Ishikawa (cell line): ENCODE measurements around the gene DYNC1I1.

Experiments
- CEBPB ChIP-seq: IDR thresholded peaks from 2 replicates; pipeline ENCODE4 v1.6.1; 2012
- CREB1 ChIP-seq: IDR thresholded peaks from 2 replicates; pipeline ENCODE4 v1.6.1; 2012; ENCODE audit warnings: low read depth
- EGR1 ChIP-seq: IDR thresholded peaks from 2 replicates; pipeline ENCODE4 v1.6.1; 2012
- EP300 ChIP-seq: IDR thresholded peaks from 2 replicates; pipeline ENCODE4 v1.6.1; 2012; ENCODE audit warnings: borderline replicate concordance
- FOXM1 ChIP-seq: IDR thresholded peaks from 2 replicates; pipeline ENCODE4 v1.6.1; 2012; ENCODE audit warnings: low read depth, borderline replicate concordance
- NFIC ChIP-seq: IDR thresholded peaks from 2 replicates; pipeline ENCODE4 v1.6.1; 2012
- RAD21 ChIP-seq: IDR thresholded peaks from 2 replicates; pipeline ENCODE4 v1.6.1; 2012; ENCODE audit warnings: low read depth
- TAF1 ChIP-seq: IDR thresholded peaks from 2 replicates; pipeline ENCODE4 v1.6.1; 2012; ENCODE audit warnings: low read depth, mild to moderate bottlenecking
- TCF12 ChIP-seq: IDR thresholded peaks from 2 replicates; pipeline ENCODE4 v1.6.1; 2012; ENCODE audit warnings: low read depth
- TEAD4 ChIP-seq: IDR thresholded peaks from 2 replicates; pipeline ENCODE4 v1.6.1; 2012
- YY1 ChIP-seq: IDR thresholded peaks from 2 replicates; pipeline ENCODE4 v1.6.1; 2012; ENCODE audit warnings: low read depth
- ZBTB7A ChIP-seq: IDR thresholded peaks from 2 replicates; pipeline ENCODE4 v1.6.1; 2012; ENCODE audit warnings: low read depth
- TF ChIP-seq, protein P1 (sequence below): IDR thresholded peaks from 2 replicates; pipeline ENCODE4 v1.6.1; 2012; ENCODE audit warnings: low read depth, mild to moderate bottlenecking
- TF ChIP-seq, protein P2 (sequence below): IDR thresholded peaks from 2 replicates; pipeline ENCODE4 v1.6.1; 2012
- TF ChIP-seq, protein P3 (sequence below): IDR thresholded peaks from 2 replicates; pipeline ENCODE4 v1.6.1; 2012

The DYNC1I1 gene

DNA sequence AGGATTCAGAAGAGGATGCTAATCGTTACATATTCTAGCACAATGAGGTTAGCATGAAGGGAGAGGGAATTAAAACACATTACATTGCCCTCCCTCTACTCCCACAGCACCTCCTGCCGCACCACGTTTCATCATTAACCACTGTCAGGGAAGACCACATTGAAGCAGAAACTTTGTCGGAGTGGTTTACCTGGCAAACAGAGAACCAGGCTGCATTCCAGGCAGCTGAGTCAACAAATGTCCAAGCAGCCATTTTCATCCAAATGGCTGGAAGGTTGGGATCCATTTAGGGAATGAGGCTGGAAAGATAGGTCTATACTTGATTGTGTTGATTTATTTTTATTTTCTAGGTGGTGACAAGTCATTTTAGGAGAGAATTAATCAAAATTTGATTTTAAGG is 273.6 kb downstream of the DYNC1I1 start:
- TF ChIP-seq TCF12 (no peak), CREB1 (no peak), NFIC (no peak), YY1 (no peak), CEBPB (no peak), RAD21 (no peak), TEAD4 (no peak), EGR1 (no peak), FOXM1 (no peak), ZBTB7A (no peak)
- TF ChIP-seq, protein P1, sequence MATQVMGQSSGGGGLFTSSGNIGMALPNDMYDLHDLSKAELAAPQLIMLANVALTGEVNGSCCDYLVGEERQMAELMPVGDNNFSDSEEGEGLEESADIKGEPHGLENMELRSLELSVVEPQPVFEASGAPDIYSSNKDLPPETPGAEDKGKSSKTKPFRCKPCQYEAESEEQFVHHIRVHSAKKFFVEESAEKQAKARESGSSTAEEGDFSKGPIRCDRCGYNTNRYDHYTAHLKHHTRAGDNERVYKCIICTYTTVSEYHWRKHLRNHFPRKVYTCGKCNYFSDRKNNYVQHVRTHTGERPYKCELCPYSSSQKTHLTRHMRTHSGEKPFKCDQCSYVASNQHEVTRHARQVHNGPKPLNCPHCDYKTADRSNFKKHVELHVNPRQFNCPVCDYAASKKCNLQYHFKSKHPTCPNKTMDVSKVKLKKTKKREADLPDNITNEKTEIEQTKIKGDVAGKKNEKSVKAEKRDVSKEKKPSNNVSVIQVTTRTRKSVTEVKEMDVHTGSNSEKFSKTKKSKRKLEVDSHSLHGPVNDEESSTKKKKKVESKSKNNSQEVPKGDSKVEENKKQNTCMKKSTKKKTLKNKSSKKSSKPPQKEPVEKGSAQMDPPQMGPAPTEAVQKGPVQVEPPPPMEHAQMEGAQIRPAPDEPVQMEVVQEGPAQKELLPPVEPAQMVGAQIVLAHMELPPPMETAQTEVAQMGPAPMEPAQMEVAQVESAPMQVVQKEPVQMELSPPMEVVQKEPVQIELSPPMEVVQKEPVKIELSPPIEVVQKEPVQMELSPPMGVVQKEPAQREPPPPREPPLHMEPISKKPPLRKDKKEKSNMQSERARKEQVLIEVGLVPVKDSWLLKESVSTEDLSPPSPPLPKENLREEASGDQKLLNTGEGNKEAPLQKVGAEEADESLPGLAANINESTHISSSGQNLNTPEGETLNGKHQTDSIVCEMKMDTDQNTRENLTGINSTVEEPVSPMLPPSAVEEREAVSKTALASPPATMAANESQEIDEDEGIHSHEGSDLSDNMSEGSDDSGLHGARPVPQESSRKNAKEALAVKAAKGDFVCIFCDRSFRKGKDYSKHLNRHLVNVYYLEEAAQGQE: no peak
- TF ChIP-seq, protein P2, sequence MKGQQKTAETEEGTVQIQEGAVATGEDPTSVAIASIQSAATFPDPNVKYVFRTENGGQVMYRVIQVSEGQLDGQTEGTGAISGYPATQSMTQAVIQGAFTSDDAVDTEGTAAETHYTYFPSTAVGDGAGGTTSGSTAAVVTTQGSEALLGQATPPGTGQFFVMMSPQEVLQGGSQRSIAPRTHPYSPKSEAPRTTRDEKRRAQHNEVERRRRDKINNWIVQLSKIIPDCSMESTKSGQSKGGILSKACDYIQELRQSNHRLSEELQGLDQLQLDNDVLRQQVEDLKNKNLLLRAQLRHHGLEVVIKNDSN: no peak
- TF ChIP-seq, protein P3, sequence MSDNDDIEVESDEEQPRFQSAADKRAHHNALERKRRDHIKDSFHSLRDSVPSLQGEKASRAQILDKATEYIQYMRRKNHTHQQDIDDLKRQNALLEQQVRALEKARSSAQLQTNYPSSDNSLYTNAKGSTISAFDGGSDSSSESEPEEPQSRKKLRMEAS: no peak

DNA sequence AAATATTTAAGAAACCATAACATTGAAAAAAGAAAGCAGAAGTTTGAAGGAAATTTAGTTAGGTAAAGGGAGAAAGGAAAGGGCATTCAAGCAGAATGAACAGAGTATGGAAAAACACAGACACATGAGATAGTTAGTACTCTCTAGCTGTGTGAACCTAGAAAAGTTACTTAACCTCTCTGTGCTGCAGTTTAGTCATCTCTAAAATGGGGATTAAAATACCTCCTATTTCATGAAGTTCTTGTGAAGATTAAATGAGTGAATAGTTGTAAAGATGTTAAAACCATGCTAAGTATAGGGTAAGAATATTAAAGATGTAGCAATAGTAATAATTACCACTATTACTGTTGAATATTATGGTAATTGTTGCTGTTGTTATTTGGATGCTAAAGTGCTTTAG is 279.9 kb downstream of the DYNC1I1 start:
- TF ChIP-seq CREB1 (no peak), NFIC (no peak), TAF1 (no peak), RAD21 (no peak), EGR1 (no peak), CEBPB (no peak), YY1 (no peak), TEAD4 (no peak), EP300 (no peak), FOXM1 (no peak), ZBTB7A (no peak), TCF12 (no peak)
- TF ChIP-seq, protein P1: no peak
- TF ChIP-seq, protein P3: no peak
- TF ChIP-seq, protein P2: no peak

DNA sequence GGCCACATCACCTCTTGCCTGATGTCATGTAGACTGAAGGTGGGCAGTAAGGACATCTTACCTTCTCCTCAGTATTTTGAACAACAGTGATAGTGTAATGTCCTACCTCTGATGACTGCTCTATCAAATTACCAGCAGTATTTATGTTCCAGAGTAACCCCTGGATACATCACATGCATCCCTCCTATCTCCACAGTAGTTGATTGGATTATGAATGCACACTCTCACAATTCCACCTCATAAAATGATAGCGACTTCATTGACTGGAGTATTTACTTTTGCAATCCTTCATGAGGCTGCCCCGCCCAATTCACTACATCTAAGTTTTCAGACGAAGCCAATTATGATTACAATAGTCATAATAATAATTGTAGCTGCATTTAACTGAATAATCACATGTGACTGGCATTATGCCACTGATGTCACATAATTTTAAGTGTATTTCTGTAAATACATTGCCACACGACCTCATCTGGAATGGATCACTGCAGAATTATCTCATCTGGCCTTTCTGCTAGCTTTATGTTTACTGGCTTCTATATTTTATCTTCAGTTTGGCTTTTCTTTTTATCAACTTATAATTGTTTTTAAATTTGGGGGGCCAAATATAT is 280.6 kb downstream of the DYNC1I1 start:
- no peak for TF ChIP-seq TEAD4
- no peak for TF ChIP-seq TAF1
- TF ChIP-seq, protein P2: no peak
- TF ChIP-seq ZBTB7A: no peak
- TF ChIP-seq, protein P3: no peak
- TF ChIP-seq EGR1: no peak
- TF ChIP-seq RAD21: no peak
- TF ChIP-seq CREB1: no peak
- TF ChIP-seq, protein P1: no peak
- TF ChIP-seq NFIC: no peak
- TF ChIP-seq EP300: no peak
- no peak for TF ChIP-seq YY1
- TF ChIP-seq CEBPB: no peak
- no peak for TF ChIP-seq FOXM1
- no peak for TF ChIP-seq TCF12

DNA sequence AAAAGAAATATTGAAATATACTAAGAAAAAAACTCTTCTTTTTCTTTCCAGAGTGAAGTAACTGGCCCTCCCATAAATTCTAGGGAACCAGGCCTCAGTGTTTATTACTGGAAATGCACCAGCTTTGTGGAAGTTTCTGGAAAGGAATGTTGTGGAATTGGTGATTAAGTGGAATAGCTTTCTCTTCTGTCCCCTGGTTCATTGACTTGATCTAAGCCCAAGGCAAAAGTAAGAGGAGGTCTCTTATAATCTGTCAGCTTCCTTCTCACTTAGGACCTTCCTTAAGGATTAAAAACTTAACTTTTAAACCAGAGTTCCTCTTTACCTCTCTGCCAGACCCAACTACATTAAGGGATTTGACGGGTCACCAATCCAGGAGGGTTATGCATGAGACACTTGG is 283.4 kb downstream of the DYNC1I1 start:
- TF ChIP-seq EGR1: no peak
- TF ChIP-seq, protein P2: no peak
- no peak for TF ChIP-seq RAD21
- TF ChIP-seq TCF12: no peak
- TF ChIP-seq CEBPB: no peak
- no peak for TF ChIP-seq TAF1
- TF ChIP-seq YY1: no peak
- TF ChIP-seq TEAD4: peak; percentile 46; the same call in 1 of the 2 replicates
- TF ChIP-seq CREB1: no peak
- 0 out of 2 replicates have a peak, but pooled peaks have one; percentile 32 for TF ChIP-seq NFIC
- TF ChIP-seq EP300: no peak
- TF ChIP-seq, protein P1: no peak
- TF ChIP-seq FOXM1: no peak
- TF ChIP-seq ZBTB7A: no peak
- TF ChIP-seq, protein P3: no peak
